HG03025 (cell line): ENCODE data around the gene SHANK1.

Experiments
- ATAC-seq: cut with Tn5 transposase; IDR thresholded peaks from one replicate; pipeline ENCODE4 v1.9.1; 2021; ENCODE audit warnings: mild to moderate bottlenecking, moderate library complexity; ENCODE audit not compliant: unreplicated experiment, low FRiP score

SHANK1 gene

GRCh38 chr19:50729894-50730293, 10.3 kb upstream of the SHANK1 start:
- no peak for ATAC-seq

DNA sequence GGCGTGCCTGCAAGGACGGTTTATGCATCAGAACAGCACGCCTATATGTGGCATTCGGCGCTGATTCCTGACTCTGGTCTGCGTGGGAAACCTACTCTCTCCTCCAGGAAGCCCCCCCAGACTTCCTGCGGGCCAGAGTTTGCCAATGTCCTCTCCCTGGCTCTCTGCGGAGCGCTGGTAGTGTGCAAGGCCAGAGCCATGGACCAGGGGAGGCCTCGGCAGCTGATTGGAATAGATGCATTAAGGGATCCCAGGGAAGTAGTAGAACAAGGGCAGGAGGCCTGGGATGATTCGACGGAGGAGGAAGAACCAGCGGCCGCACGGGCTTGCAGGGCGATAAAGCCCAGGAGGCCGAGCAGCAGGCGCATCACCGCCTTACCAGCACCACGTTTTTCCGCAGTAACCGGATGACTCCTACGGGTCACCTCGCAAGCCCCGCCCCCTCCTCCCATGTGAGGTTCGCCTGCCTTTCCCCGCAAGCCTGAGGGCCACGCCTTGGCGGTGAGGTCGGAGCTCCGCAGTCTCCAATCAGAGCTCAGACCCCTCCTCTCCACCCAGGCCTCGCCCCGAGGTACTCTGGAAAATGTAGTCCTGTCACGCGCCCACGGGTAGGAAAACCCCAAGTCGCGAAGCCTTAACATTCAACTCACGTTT, 8.6 kb upstream of the SHANK1 start:
- no peak for ATAC-seq

DNA sequence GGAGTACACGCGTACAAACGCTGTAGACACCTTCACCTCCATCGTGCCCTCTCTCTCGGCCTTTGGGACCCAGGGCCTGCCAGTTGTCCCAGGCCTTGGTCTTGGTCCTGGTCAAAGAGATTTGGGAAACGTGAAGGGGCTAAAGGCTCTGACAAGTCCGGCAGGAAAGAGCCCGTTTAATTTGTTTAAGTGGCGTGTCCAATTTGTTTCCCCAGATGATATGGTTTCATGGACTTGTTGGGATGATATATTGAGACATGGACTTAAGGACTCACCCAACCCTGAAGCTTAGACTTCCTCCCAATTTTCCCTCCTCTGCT, 6.3 kb upstream of the SHANK1 start:
- no peak for ATAC-seq

GRCh38 chr19:50725218-50725910, 5.8 kb upstream of the SHANK1 start:
- no peak for ATAC-seq

GRCh38 chr19:50724522-50725217, 5.1 kb upstream of the SHANK1 start:
- ATAC-seq: no peak

DNA sequence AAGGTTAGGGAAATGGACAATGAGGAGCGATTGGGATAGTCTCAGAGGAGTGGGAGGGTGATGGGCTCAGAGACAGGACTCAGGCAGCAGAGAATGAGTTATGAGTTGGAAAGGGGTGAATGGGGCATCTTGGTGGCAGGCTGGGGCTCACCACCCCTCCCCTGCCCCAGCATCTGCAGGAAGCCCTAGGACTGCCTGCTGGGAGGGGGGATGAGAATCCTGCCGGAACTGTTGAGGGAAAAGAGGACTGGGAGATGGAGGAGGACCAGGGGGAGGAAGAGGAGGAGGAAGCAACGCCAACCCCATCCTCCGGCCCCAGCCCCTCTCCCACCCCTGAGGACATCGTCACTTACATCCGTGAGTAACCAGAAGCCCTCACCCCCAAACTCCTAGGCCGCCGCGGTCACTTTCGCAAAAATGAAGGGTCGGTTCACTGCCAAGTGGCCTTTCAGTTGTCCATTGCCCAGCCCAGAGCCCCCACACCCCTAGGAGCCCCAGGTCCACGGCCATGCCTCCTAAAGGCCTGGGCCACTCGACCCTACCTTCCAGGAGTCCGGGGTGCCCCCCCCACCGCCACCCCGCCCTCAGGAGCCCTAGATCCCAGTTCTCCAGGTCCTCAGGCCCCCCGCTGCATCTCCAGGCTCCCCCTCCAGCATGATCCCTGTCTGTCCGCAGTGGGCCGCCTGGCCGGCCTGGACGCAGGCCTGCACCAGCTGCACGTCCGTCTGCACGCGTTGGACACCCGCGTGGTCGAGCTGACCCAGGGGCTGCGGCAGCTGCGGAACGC, 4.3 kb upstream of the SHANK1 start:
- no peak for ATAC-seq

DNA sequence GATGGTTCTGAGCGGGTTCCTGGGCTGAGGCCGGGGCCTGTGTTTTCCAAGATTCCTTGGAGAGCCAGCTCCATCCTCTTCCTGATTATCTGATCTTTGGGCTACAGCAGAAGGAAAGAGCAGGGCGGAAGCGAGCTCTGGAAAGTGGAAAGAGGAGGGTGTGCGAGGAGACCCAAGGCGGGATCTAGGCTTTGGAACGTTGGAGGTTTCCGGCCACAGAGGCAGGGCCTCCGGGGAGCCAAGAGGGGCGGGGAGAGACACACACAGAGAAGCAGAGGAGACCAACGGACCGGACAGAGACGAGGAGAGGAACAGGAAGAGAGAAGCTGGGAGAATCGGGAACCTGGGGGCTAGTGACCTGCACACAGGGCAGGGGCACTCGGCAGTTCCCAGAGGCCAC, 3.5 kb upstream of the SHANK1 start, which contains the start of gene CLEC11A:
TSS of gene CLEC11A (plus strand) at position 296 of the 400 bp plus-strand sequence. CDS start 162 bp downstream, outside the sequence.
- no peak for ATAC-seq

- no peak for ATAC-seq
These were observed 2.8 kb upstream of the SHANK1 start for GRCh38 chr19:50722201-50723013.

DNA sequence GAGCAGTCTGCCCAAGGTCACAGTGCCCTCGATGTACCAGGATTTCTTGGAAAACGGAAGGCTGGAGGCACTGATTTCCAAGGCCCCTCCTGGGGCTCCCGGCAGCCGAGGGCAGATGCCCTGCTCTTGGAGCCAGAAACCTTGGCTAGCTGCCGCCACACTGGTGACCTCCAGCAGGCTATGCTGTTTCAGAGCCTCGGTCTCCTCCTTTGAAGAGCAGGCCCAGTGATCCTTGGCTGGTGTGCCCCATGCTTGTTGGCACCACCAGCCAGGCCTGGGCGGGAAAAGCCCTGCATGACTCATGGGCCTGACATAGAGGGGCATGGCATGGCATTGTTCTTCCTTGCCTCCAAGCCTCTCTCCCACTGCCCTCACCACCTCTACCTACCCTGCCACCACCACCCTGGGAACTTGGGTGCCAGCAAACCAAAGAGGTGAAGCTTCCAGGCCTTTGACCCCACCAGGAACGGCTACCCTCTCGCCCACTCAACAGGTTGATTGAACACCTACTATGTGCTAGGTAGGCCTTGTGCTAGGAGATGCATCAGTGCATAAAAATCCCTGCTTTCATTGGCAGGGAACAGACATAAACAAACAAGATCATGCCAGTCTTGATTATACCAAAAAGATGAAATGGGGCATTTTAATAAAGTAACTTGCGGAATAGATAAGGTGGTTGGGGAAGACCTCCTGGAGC, 2.0 kb upstream of the SHANK1 start:
- no peak for ATAC-seq

DNA sequence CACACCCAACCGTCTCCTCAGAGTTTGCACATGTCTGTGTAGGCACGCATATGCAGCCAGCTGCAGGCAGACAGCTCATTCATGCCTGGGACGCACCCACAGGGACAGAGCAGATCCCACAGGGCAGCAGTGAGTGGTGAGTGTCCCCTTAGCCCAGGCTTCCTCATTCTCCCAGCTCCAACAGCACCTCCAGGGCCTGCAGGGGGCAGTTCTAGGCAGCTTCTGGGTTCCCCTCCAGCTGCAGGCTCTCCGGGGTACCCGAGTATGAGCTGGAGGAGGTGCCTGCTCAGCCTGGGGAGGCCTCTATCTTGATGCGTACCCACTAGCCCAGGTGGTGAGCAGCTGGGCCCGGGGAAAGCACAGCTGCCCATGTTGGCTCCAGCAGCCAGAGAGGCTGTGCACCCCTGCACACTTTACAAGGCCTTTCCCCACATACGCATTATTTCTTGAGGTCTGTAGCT, 1.3 kb upstream of the SHANK1 start:
- no peak for ATAC-seq

DNA sequence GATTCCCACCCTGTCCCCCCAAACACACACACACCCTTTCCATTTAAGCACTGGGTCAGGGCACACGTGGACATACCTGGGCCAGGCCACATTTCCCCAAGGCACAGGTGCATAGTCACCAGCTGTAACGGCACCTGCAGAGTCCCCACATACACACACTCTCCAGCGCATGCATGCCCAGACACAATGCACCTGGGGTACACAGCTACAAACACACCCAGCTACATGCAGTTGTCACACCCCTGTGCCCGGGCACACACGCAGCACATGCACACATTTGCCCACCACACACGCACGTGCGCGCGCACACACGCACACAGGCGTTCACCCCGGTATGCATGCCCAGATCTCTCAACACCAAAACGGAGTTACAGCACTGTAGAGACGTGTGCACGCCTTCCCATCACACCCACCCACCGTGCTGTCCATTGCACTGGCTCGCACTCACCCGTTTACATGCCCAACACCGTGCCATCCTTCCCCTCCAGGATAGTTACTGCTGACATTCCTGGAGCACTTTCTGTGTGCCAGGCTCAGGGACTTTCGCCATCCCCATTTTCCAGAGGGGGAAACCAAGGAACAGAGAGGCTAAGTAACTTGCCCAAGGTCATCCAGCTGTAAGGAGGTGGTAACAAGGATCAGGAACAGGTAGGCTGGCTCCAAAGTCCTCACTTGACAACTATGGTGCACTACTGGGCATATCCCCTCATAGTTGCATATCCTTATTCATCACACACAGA, 749 bp upstream of the SHANK1 start:
- ATAC-seq: no peak

GRCh38 chr19:50719119-50719435, 525 bp downstream of the SHANK1 start:
- ATAC-seq: no peak

DNA sequence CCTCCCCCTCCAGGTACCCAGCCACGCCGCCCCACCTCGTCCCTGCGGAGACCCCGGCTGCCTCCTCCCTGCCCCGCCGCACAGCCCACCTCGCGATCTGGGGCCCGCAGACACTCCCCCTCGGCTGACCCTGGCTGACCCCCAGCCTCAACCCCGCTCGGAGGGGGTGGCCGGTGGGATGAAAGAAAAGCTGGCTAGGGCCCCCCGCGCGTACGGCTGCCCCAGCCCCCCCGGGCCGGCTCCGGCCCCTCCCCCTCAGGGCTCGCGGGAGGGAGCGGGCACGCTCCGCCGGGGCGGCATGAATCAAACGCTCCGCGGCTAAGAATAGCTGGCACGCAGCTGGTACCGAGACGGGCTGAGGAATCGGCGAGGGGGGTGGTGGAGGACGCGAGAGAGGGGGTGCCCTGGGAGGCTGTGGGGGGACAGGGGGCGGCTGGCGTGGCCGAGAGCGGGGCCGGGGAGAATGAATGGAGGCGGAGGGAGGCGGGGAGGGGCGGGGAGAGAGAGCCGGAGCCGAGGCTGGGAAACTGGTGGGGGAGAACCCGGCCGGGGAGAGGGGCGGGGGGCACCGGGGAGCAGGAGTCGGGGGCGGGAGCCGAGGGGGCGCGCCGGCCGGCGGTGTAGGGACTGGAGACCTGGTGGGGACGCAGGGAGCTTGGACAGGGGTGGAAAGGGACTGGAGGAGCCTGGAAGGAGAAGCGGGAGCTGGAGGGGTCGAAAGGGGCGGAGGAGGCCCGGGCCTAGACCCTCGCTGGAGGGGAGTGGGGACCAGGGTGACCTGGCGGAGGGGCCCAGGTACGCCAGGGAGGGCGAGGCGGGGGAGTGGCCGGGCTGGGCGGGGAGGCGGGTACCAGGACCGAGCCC, 1.1 kb downstream of the SHANK1 start:
- no peak for ATAC-seq

DNA sequence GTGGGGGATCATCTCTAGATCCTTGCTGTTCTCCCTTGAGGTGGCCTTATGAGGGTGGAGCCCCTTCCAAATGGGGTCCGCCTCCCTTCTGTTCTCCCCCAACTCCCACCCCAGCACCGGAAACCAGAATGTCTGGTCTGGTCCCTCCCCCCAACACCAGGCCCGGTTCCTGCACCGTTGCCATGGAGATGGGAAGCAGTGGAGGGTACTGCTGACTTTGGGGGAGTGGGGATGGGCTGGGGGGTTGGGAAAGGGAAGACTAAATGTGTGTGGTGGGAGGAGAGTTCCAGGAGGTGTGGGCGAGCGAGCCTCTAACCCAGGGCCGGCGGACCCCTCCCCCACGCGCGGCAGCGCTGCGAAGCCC, 1.7 kb downstream of the SHANK1 start:
- ATAC-seq: no peak

- no peak for ATAC-seq
These were observed 2.4 kb downstream of the SHANK1 start for GRCh38 chr19:50717026-50717723.

- ATAC-seq: no peak
These were observed 3.2 kb downstream of the SHANK1 start for GRCh38 chr19:50716178-50717025.
